ENCODE data around the gene KLHDC9. TPM values are rescaled to one million over a fixed set of nuclear protein-coding genes. Genes with fewer than 3 reads are reported as not detected.

KLHDC9 gene
- total and polyA plus RNA-seq, 9 of the 15 experiments (the other 6 are each of a cell fraction or from before 2014, with no cell fraction given), result not detected

GRCh38 chr1:161083748-161084596 lies 14.2 kb upstream of the KLHDC9 start:
- Histone ChIP-seq H3K4me2 (ENCODE audit: insufficient read depth, low read length) (no peak overlapping the region; the same call in 1 of the 2 replicates), H3K4me3 (no peak overlapping the region), H3K9me3 (replicated peaks; ENCODE audit: control insufficient read depth, insufficient read depth, low read depth, low read length) (no peaks in the 10 kb centered on the region), H3K4me1 (replicated peaks in 1 of 2; ENCODE audit: control insufficient read depth in 2 of 2, insufficient read depth in 2 of 2, low read length in 2 of 2) (peaks cover 12 to 18% of the 10 kb centered on the region in 2 experiments; a peak in 4 of 5 replicates), H2AFZ (ENCODE audit: low read depth, low read length) (peak overlapping the region; percentile 91), H3K9ac (ENCODE audit: insufficient read depth in 1 of 2, low read depth in 2 of 2, low read length in 2 of 2) (peak overlapping the region in 1 of 2 experiments; percentile 78; a peak in 3 of 4 replicates), H3K9me1 (ENCODE audit: control insufficient read depth, insufficient read depth, low read length) (no peaks in the 10 kb centered on the region), H3K27ac (ENCODE audit: extremely low read depth, low read depth, low read length) (peak overlapping the region; percentile 54; the same call in 2 of the 3 replicates), H3K79me2 (ENCODE audit: control insufficient read depth, insufficient read depth, low read length) (no peaks in the 10 kb centered on the region), H3K36me3 (ENCODE audit: control insufficient read depth, insufficient read depth, low read length) (no peaks in the 10 kb centered on the region), H4K20me1 (replicated peaks; ENCODE audit: control insufficient read depth, insufficient read depth, low read length) (no peaks in the 10 kb centered on the region), H3K27me3 (ENCODE audit: control insufficient read depth in 2 of 2, insufficient read depth in 2 of 2, low read length in 2 of 2) (no peaks in the 10 kb centered on the region)
- ATAC-seq, result no peak
- no peak for DNase-seq (ENCODE audit: extremely low read depth in 1 of 4, low spot score in 3 of 4)
- CTCF ChIA-PET (ENCODE audit: low intra/inter-chr PET ratio), result no interaction called here
- FAIRE-seq, result no peak
- intact Hi-C loops (cut with micrococcal nuclease), result no loop called here
- whole genome bisulfite sequencing (ENCODE audit: insufficient coverage, low coverage, missing lambda C conversion rate), result 43% methylated on average over 10 of the region's 10 CpGs
- in situ Hi-C loops (cut with MboI), result loop anchor here (25.0 kb wide), 1 partner anchor 247 kb away; no protein-coding TSS in a partner anchor
- no TSS peak for BruUV-seq (replicated peaks)
- TF ChIP-seq CEBPB (tag; IDR thresholded peaks at IDR 0.05), result peak; percentile 62
- TF ChIP-seq SP1 (CRISPR knock-in tag; IDR thresholded peaks at IDR 0.05), result 0 out of 2 replicates have a peak, but pooled peaks have one; percentile 43
- TF ChIP-seq KDM1A (IDR thresholded peaks at IDR 0.05), result 0 out of 4 replicates have a peak, but pooled peaks of 1 of the 2 experiments have one; percentile 25
- TF ChIP-seq CEBPG (CRISPR knock-in tag; IDR thresholded peaks at IDR 0.05), result no peak
- peak in 1 of 2 experiments; percentile 22; a peak in 1 of 4 replicates for TF ChIP-seq CEBPG (tag; conservative IDR thresholded peaks at IDR 0.05 in 1 of 2, IDR thresholded peaks at IDR 0.05 in 1 of 2)
- TF ChIP-seq NRF1 (conservative IDR thresholded peaks at IDR 0.05 in 1 of 2, IDR thresholded peaks at IDR 0.05 in 1 of 2), result peak; percentile 11 to 26; a peak in 1 of 4 replicates
- peak; percentile 9; the same call in 1 of the 2 replicates for TF ChIP-seq HDAC2 (IDR thresholded peaks at IDR 0.05)
- peak; percentile 4 for TF ChIP-seq ZFX (CRISPR knock-in tag; IDR thresholded peaks at IDR 0.05)
- peak; percentile 66 for TF ChIP-seq FOSL1 (tag; conservative IDR thresholded peaks at IDR 0.05)
- no peak for TF ChIP-seq MEF2D (tag; conservative IDR thresholded peaks at IDR 0.05; ENCODE audit: low read depth)
- no peak for TF ChIP-seq TCFL5 (CRISPR knock-in tag; conservative IDR thresholded peaks at IDR 0.05)
- 0 out of 2 replicates have a peak, but pooled peaks have one; percentile 48 for TF ChIP-seq ZNF740 (CRISPR knock-in tag; IDR thresholded peaks at IDR 0.05)
- TF ChIP-seq ZNF740 (tag; IDR thresholded peaks at IDR 0.05), result no peak
- peak; percentile 65; the same call in 1 of the 2 replicates for TF ChIP-seq BCOR (IDR thresholded peaks at IDR 0.05)
- TF ChIP-seq ZFP36 (IDR thresholded peaks at IDR 0.05; ENCODE audit: low read depth, low read length, partially characterized antibody), result no peak
- no peak for TF ChIP-seq ZNF212 (CRISPR knock-in tag; IDR thresholded peaks at IDR 0.05)
- POLR2A ChIA-PET, result interaction anchor here (0.8 to 1.8 kb wide), 4 partner anchors 10 to 22 kb away, joined by 3 to 8 read pairs (median 4); no protein-coding TSS in a partner anchor

All from K562 (cell line).